H9 (cell line): Measurements from ENCODE around the gene TOB2. TPM values are rescaled to one million over a fixed set of nuclear protein-coding genes. Genes with fewer than 3 reads are reported as not detected.

ENCODE experiments used
- DNase-seq: peaks from one replicate; pipeline ENCODE4 v3.0.0-alpha.2; 2017
- H2AFZ ChIP-seq: one replicate; pipeline ENCODE4 v1.6.1; 2013; ENCODE audit warnings: mild to moderate bottlenecking, low read length, control low read depth, moderate library complexity
- H2AK5ac ChIP-seq: 2 replicates; pipeline ENCODE4 v1.6.1; 2013; ENCODE audit warnings: low read length, control low read depth, mixed read lengths; ENCODE audit not compliant: insufficient read length
- H2BK120ac ChIP-seq: one replicate; pipeline ENCODE4 v1.6.1; 2013; ENCODE audit warnings: low read depth, mild to moderate bottlenecking, low read length, control low read depth, inconsistent platforms; ENCODE audit not compliant: poor library complexity, severe bottlenecking
- H2BK12ac ChIP-seq: 2 replicates; pipeline ENCODE4 v1.6.1; 2013; ENCODE audit warnings: low read length, control low read depth, mixed read lengths, low read depth; ENCODE audit not compliant: insufficient read length
- H2BK15ac ChIP-seq: 2 replicates; pipeline ENCODE4 v1.6.1; 2013; ENCODE audit warnings: low read depth, low read length, control low read depth
- H2BK20ac ChIP-seq: one replicate; pipeline ENCODE4 v1.6.1; 2013; ENCODE audit warnings: low read depth, mild to moderate bottlenecking, low read length, control low read depth, inconsistent platforms; ENCODE audit not compliant: poor library complexity, severe bottlenecking
- H2BK5ac ChIP-seq: 2 replicates; pipeline ENCODE4 v1.6.1; 2013; ENCODE audit warnings: low read length, control low read depth, mixed read lengths; ENCODE audit not compliant: insufficient read length
- H3K14ac ChIP-seq: 2 replicates; pipeline ENCODE4 v1.6.1; 2013; ENCODE audit warnings: low read length, control low read depth; ENCODE audit not compliant: insufficient read depth
- H3K18ac ChIP-seq: 2 replicates; pipeline ENCODE4 v1.6.1; 2013; ENCODE audit warnings: low read depth, mild to moderate bottlenecking, mixed read lengths, low read length, control low read depth; ENCODE audit not compliant: insufficient read length
- H3K23ac ChIP-seq: 2 replicates; pipeline ENCODE4 v1.6.1; 2013; ENCODE audit warnings: low read length, control low read depth, mixed read lengths, low read depth; ENCODE audit not compliant: insufficient read length
- H3K23me2 ChIP-seq: 2 replicates; pipeline ENCODE4 v1.6.1; 2013; ENCODE audit warnings: low read depth, mild to moderate bottlenecking, mixed read lengths, low read length, control low read depth; ENCODE audit not compliant: insufficient read length, poor library complexity, severe bottlenecking
- H3K27ac ChIP-seq: 2 replicates; pipeline ENCODE4 v1.5.1; 2013; ENCODE audit warnings: low read length, control low read depth, mixed read lengths, low read depth; ENCODE audit not compliant: insufficient read length
- H3K27me3 ChIP-seq: 2 replicates; pipeline ENCODE4 v1.6.1; 2013; ENCODE audit warnings: low read length, control low read depth, inconsistent platforms; ENCODE audit not compliant: insufficient read depth
- H3K4ac ChIP-seq: 2 replicates; pipeline ENCODE4 v1.6.1; 2013; ENCODE audit warnings: low read depth, mild to moderate bottlenecking, control low read depth, inconsistent platforms, low read length, moderate library complexity
- H3K4me1 ChIP-seq: 2 replicates; pipeline ENCODE4 v1.6.1; 2013; ENCODE audit warnings: low read length, control low read depth, inconsistent platforms; ENCODE audit not compliant: insufficient read depth
- H3K4me2 ChIP-seq: 2 replicates; pipeline ENCODE4 v1.6.1; 2013; ENCODE audit warnings: low read length, control low read depth, mixed read lengths; ENCODE audit not compliant: insufficient read length, insufficient read depth
- H3K56ac ChIP-seq: 2 replicates; pipeline ENCODE4 v1.6.1; 2013; ENCODE audit warnings: low read depth, mild to moderate bottlenecking, mixed read lengths, low read length, control low read depth; ENCODE audit not compliant: insufficient read length
- H3K79me1 ChIP-seq: 2 replicates; pipeline ENCODE4 v1.6.1; 2013; ENCODE audit warnings: low read depth, mild to moderate bottlenecking, moderate library complexity, low read length, control low read depth, inconsistent platforms; ENCODE audit not compliant: insufficient read depth, poor library complexity, severe bottlenecking
- H3K79me2 ChIP-seq: 2 replicates; pipeline ENCODE4 v1.6.1; 2013; ENCODE audit warnings: low read length, control low read depth, inconsistent platforms; ENCODE audit not compliant: insufficient read depth
- H3K9ac ChIP-seq: 2 replicates; pipeline ENCODE4 v1.6.1; 2013; ENCODE audit warnings: low read length, control low read depth, mixed read lengths; ENCODE audit not compliant: insufficient read length; ENCODE audit errors: extremely low read depth
- H3K9me3 ChIP-seq: one replicate; pipeline ENCODE4 v1.6.1; 2013; ENCODE audit warnings: low read depth, low read length, inconsistent platforms; ENCODE audit not compliant: control insufficient read depth
- H3T11ph ChIP-seq: one replicate; pipeline ENCODE4 v1.6.1; 2013; ENCODE audit warnings: mild to moderate bottlenecking, low read length, control low read depth, inconsistent platforms
- H4K20me1 ChIP-seq: one replicate; pipeline ENCODE4 v1.6.1; 2013; ENCODE audit not compliant: control insufficient read depth, insufficient read length, insufficient read depth
- H4K5ac ChIP-seq: 2 replicates; pipeline ENCODE4 v1.6.1; 2013; ENCODE audit warnings: low read depth, mild to moderate bottlenecking, mixed read lengths, low read length, control low read depth; ENCODE audit not compliant: insufficient read length
- H4K8ac ChIP-seq: replicated peaks from 2 replicates; pipeline ENCODE4 v1.6.1; 2013; ENCODE audit warnings: low read length, control low read depth, mixed read lengths, low read depth; ENCODE audit not compliant: insufficient read length
- H4K91ac ChIP-seq: 2 replicates; pipeline ENCODE4 v1.6.1; 2013; ENCODE audit warnings: low read depth, mild to moderate bottlenecking, moderate library complexity, mixed read lengths, low read length, control low read depth; ENCODE audit not compliant: insufficient read length
- H3K27ac Mint-ChIP-seq, 3 experiments: 2 replicates in 2 of 3; 3 replicates in 1 of 3; pipeline ENCODE4 v1.8.0; 2020 to 2021; ENCODE audit warnings: mixed read lengths in 3 of 3, mild to moderate bottlenecking in 1 of 3, moderate library complexity in 1 of 3
- H3K27me3 Mint-ChIP-seq: 2 replicates; pipeline ENCODE4 v1.8.0; 2021; ENCODE audit warnings: low read depth, mild to moderate bottlenecking, moderate library complexity, mixed read lengths
- H3K36me3 Mint-ChIP-seq, 3 experiments: 2 replicates in 2 of 3; 3 replicates in 1 of 3; pipeline ENCODE4 v1.8.0; 2020 to 2021; ENCODE audit warnings: low read depth in 3 of 3, mixed read lengths in 3 of 3; ENCODE audit not compliant: insufficient read depth in 1 of 3
- H3K4me1 Mint-ChIP-seq, 2 experiments: 2 replicates each; pipeline ENCODE4 v1.8.0; 2020; ENCODE audit warnings: mixed read lengths in 2 of 2
- H3K4me3 Mint-ChIP-seq, 2 experiments: 2 replicates in 1 of 2; 3 replicates in 1 of 2; pipeline ENCODE4 v1.8.0; 2020 to 2021; ENCODE audit warnings: mild to moderate bottlenecking in 2 of 2, mixed read lengths in 2 of 2, moderate library complexity in 1 of 2
- H3K9me3 Mint-ChIP-seq, 2 experiments: 2 replicates in 1 of 2; 3 replicates in 1 of 2; pipeline ENCODE4 v1.8.0; 2020; ENCODE audit warnings: mild to moderate bottlenecking in 2 of 2, mixed read lengths in 2 of 2, moderate library complexity in 1 of 2
- CTCF ChIP-seq: fragments of 200-600 bp; sonication (generic); conservative IDR thresholded peaks from 3 replicates; pipeline ENCODE4 v1.8.0; 2021; ENCODE audit warnings: antibody characterized with exemption, mild to moderate bottlenecking
- WGBS: extraction: QIAGEN DNeasy Blood & Tissue Kit; methylation state at CpG from one replicate; pipeline ENCODE4 v1.1.7; 2013; ENCODE audit warnings: missing lambda C conversion rate, low lambda C conversion rate, mixed read lengths; ENCODE audit not compliant: insufficient read length; ENCODE audit errors: extremely low coverage; 5-methylcytosine and 5-hydroxymethylcytosine counted together
- total RNA-seq: library from RNA; stranded (reverse); gene quantifications from 2 replicates; pipeline ENCODE4 v1.2.1, GENCODE V29; 2021

TOB2 gene
- total RNA-seq, 1 experiment from 2014 or later, result 75.8 TPM

GRCh38 chr22:41459431-41459830, 12.8 kb upstream of the TOB2 start:
- Histone ChIP-seq H3K14ac (no peak overlapping the region), H3T11ph (no peak overlapping the region), H2BK15ac (no peak overlapping the region), H4K91ac (no peak overlapping the region), H2AFZ (no peak overlapping the region), H3K79me2 (no peaks in the 10 kb centered on the region), H3K27me3 (no peaks in the 10 kb centered on the region), H3K23ac (no peak overlapping the region), H2BK120ac (no peak overlapping the region), H4K5ac (no peak overlapping the region), H3K9ac (no peak overlapping the region), H3K18ac (no peak overlapping the region), H2BK5ac (no peak overlapping the region), H2BK12ac (no peak overlapping the region), H3K23me2 (no peaks in the 10 kb centered on the region), H3K56ac (no peak overlapping the region), H2BK20ac (no peak overlapping the region), H3K27ac (no peak overlapping the region), H2AK5ac (no peak overlapping the region), H4K20me1 (no peaks in the 10 kb centered on the region), H3K4me2 (no peak overlapping the region), H3K9me3 (no peaks in the 10 kb centered on the region), H4K8ac (no peak overlapping the region), H3K79me1 (no peaks in the 10 kb centered on the region), H3K4ac (no peak overlapping the region), H3K4me1 (no peaks in the 10 kb centered on the region)
- TF ChIP-seq CTCF, result no peak
- WGBS, result no CpG with 5 or more reads among the region's 1 CpG
- Mint-ChIP-seq H3K27ac (no peak overlapping the region), H3K27me3 (no peaks in the 10 kb centered on the region), H3K36me3 (peaks cover 35 to 66% (median 54%) of the 10 kb centered on the region in 3 experiments; a peak in 6 of 7 replicates), H3K9me3 (no peaks in the 10 kb centered on the region), H3K4me3 (no peak overlapping the region), H3K4me1 (no peaks in the 10 kb centered on the region)
- DNase-seq, result no peak
